Natural killer cell (primary cell): ENCODE results near the gene FILIP1L. TPM values are rescaled to one million over a fixed set of nuclear protein-coding genes. Genes with fewer than 3 reads are reported as not detected.

Source experiments
- ATAC-seq, 3 donors: fragments of 150-1000 bp in 2 of 3; fragments of 200-7000 bp in 1 of 3; cut with Tn5 transposase; 1 replicate in 1 of 3; 2 replicates in 2 of 3; pipeline ENCODE4 v1.10.0; 2021; ENCODE audit warnings: mild to moderate bottlenecking in 2 of 3, moderate library complexity in 2 of 3
- DNase-seq, 2 donors: peaks; one replicate each; pipeline versions ENCODE4 v3.0.0 to v3.0.0-alpha.2; 2013 to 2021; ENCODE audit warnings: mixed read lengths in 1 of 2
- H3K27ac ChIP-seq: one replicate; pipeline ENCODE4 v1.5.1; 2013; ENCODE audit warnings: mild to moderate bottlenecking, low read length
- H3K27me3 ChIP-seq: one replicate; pipeline ENCODE4 v1.6.1; 2013; ENCODE audit warnings: low read length; ENCODE audit not compliant: control insufficient read depth, insufficient read depth
- H3K36me3 ChIP-seq: one replicate; pipeline ENCODE4 v1.6.1; 2013; ENCODE audit warnings: low read length; ENCODE audit not compliant: control insufficient read depth, insufficient read depth
- H3K4me1 ChIP-seq: one replicate; pipeline ENCODE4 v1.6.1; 2013; ENCODE audit warnings: low read length; ENCODE audit not compliant: control insufficient read depth, insufficient read depth
- H3K4me3 ChIP-seq: one replicate; pipeline ENCODE4 v1.5.1; 2013; ENCODE audit warnings: low read length
- H3K9me3 ChIP-seq: one replicate; pipeline ENCODE4 v1.6.1; 2013; ENCODE audit warnings: low read length; ENCODE audit not compliant: control insufficient read depth, insufficient read depth
- H3K27ac Mint-ChIP-seq, 2 donors: one replicate each; pipeline ENCODE4 v1.8.0; 2022; ENCODE audit warnings: mild to moderate bottlenecking in 2 of 2, mixed read lengths in 2 of 2, moderate library complexity in 1 of 2
- H3K27me3 Mint-ChIP-seq, 2 donors: one replicate each; pipeline ENCODE4 v1.8.0; 2022; ENCODE audit warnings: low read depth in 2 of 2, mixed read lengths in 2 of 2
- H3K36me3 Mint-ChIP-seq: one replicate; pipeline ENCODE4 v1.8.0; 2022; ENCODE audit warnings: mixed read lengths
- H3K4me1 Mint-ChIP-seq, 2 donors: one replicate each; pipeline ENCODE4 v1.8.0; 2022; ENCODE audit warnings: mixed read lengths in 2 of 2
- H3K4me3 Mint-ChIP-seq: one replicate; pipeline ENCODE4 v1.8.0; 2022; ENCODE audit warnings: mild to moderate bottlenecking, moderate library complexity, mixed read lengths
- H3K9me3 Mint-ChIP-seq, 2 donors: one replicate each; pipeline ENCODE4 v1.8.0; 2022; ENCODE audit warnings: mixed read lengths in 2 of 2
- CTCF ChIP-seq: fragments of 200-600 bp; IDR thresholded peaks from one replicate; pipeline ENCODE4 v1.8.0; 2022; ENCODE audit warnings: antibody characterized with exemption
- WGBS: methylation state at CpG from one replicate; pipeline ENCODE4 v1.1.7; 2013; ENCODE audit warnings: missing lambda C conversion rate; ENCODE audit not compliant: insufficient coverage; 5-methylcytosine and 5-hydroxymethylcytosine counted together
- intact Hi-C: fragments of 100-400 bp; cut with micrococcal nuclease; formaldehyde crosslinking; loops from one replicate; pipeline ENCODE4 v1.14.2; 2022
- total RNA-seq, 4 donors: library from RNA; stranded (reverse); fragments of 120-200 nt in 1 of 4; gene quantifications; one replicate each; pipeline versions ENCODE4 v1.2.3 to v1.2.4, GENCODE V29; 2013 to 2022

The FILIP1L gene
- total RNA-seq, 3 donors from 2014 or later (not counting 1 experiment from before 2014, with no cell fraction given): 0.12 TPM; not detected in 2

GRCh38 chr3:99833617-99834205 is 280.6 kb downstream of the FILIP1L start:
- intact Hi-C loops: loop anchor here (2.0 kb wide), 1 partner anchor 419 kb away; no protein-coding TSS in a partner anchor
- TF ChIP-seq CTCF: no peak
- Mint-ChIP-seq H3K4me1 (no peaks in the 10 kb centered on the region), H3K9me3 (no peaks in the 10 kb centered on the region), H3K36me3 (no peaks in the 10 kb centered on the region), H3K27ac (no peak overlapping the region), H3K4me3 (no peak overlapping the region), H3K27me3 (no peaks in the 10 kb centered on the region)
- WGBS: 83% methylated on average over 3 of the region's 4 CpGs
- no peak for ATAC-seq
- Histone ChIP-seq H3K4me3 (no peak overlapping the region), H3K27me3 (no peaks in the 10 kb centered on the region), H3K4me1 (no peaks in the 10 kb centered on the region), H3K27ac (no peak overlapping the region), H3K9me3 (no peaks in the 10 kb centered on the region), H3K36me3 (no peaks in the 10 kb centered on the region)
- DNase-seq: no peak

- no peak for TF ChIP-seq CTCF
- no peak for ATAC-seq
- DNase-seq: no peak
- no peaks in the 10 kb centered on the region for H3K4me1 ChIP-seq
- WGBS: 98% methylated on average over 3 of the region's 3 CpGs
- Mint-ChIP-seq H3K36me3 (no peaks in the 10 kb centered on the region), H3K27me3 (no peaks in the 10 kb centered on the region), H3K27ac (no peak overlapping the region), H3K4me3 (no peak overlapping the region), H3K9me3 (no peaks in the 10 kb centered on the region), H3K4me1 (no peaks in the 10 kb centered on the region)
- intact Hi-C loops: no loop called here
- no peak overlapping the region for H3K27ac ChIP-seq
- H3K36me3 ChIP-seq: no peaks in the 10 kb centered on the region
- no peak overlapping the region for H3K4me3 ChIP-seq
- H3K9me3 ChIP-seq: no peaks in the 10 kb centered on the region
- no peaks in the 10 kb centered on the region for H3K27me3 ChIP-seq
Measured at GRCh38 chr3:99829844-99830243, 284.5 kb downstream of the FILIP1L start.

- no peak overlapping the region for H3K27ac Mint-ChIP-seq
- DNase-seq (no peak), ATAC-seq (no peak)
- Histone ChIP-seq H3K27me3 (no peaks in the 10 kb centered on the region), H3K9me3 (no peaks in the 10 kb centered on the region), H3K4me1 (no peaks in the 10 kb centered on the region), H3K27ac (no peak overlapping the region), H3K36me3 (no peaks in the 10 kb centered on the region), H3K4me3 (no peak overlapping the region)
- H3K9me3 Mint-ChIP-seq: no peaks in the 10 kb centered on the region
- intact Hi-C loops: no loop called here
- no peak for TF ChIP-seq CTCF
- H3K36me3 Mint-ChIP-seq: no peaks in the 10 kb centered on the region
- no peak overlapping the region for H3K4me3 Mint-ChIP-seq
- 56% methylated on average over 3 of the region's 3 CpGs for WGBS
- no peaks in the 10 kb centered on the region for H3K27me3 Mint-ChIP-seq
- H3K4me1 Mint-ChIP-seq: no peaks in the 10 kb centered on the region
Measured at GRCh38 chr3:99825004-99825640, 289.2 kb downstream of the FILIP1L start.
